Measurements from ENCODE around the gene GGT1. TPM values are rescaled to one million over a fixed set of nuclear protein-coding genes. Genes with fewer than 3 reads are reported as not detected.

Gene GGT1
- total and polyA plus RNA-seq, 4 donors, result 31.8 to 162 (median 52.9) TPM

- H3K4me3 ChIP-seq, result no peak overlapping the region
- no peak overlapping the region for H3K9ac ChIP-seq (ENCODE audit: insufficient read depth in 1 of 2, low read length in 2 of 2)
- WGBS, 2 donors, result 86 to 91% methylated on average over 5 of the region's 5 CpGs
- no peak for DNase-seq
- H3K9me3 ChIP-seq (ENCODE audit: control insufficient read depth in 4 of 4, insufficient read depth in 3 of 4, low read length in 3 of 4), result no peaks in the 10 kb centered on the region
- no peak overlapping the region for H3K27ac ChIP-seq (ENCODE audit: low read depth in 1 of 2, low read length in 1 of 2)
- H3K4me1 ChIP-seq (ENCODE audit: control insufficient read depth in 5 of 5, insufficient read depth in 5 of 5, low read length in 5 of 5), result peaks cover 0 to 19% (median 10%) of the 10 kb centered on the region in 5 donors
- TF ChIP-seq CTCF (IDR thresholded peaks at IDR 0.05; ENCODE audit: control extremely low read depth, extremely low read depth), result no peak
- no peak for ATAC-seq (ENCODE audit: insufficient read depth, low FRiP score)
- peaks cover 0 to 25% (median 13%) of the 10 kb centered on the region in 4 donors for H3K36me3 ChIP-seq (ENCODE audit: control insufficient read depth in 4 of 4, insufficient read depth in 4 of 4, low read length in 4 of 4)
- no peaks in the 10 kb centered on the region for H3K27me3 ChIP-seq (ENCODE audit: control insufficient read depth in 3 of 3, insufficient read depth in 3 of 3, low read length in 2 of 3)
Measured at GRCh38 chr22:24587251-24587650, 15.7 kb upstream of the GGT1 start.

GRCh38 chr22:24587948-24588347 is 15.0 kb upstream of the GGT1 start:
- Histone ChIP-seq H3K9me3 (ENCODE audit: control insufficient read depth in 4 of 4, insufficient read depth in 3 of 4, low read length in 3 of 4) (no peaks in the 10 kb centered on the region), H3K9ac (ENCODE audit: insufficient read depth in 1 of 2, low read length in 2 of 2) (no peak overlapping the region), H3K27ac (ENCODE audit: low read depth in 1 of 2, low read length in 1 of 2) (no peak overlapping the region), H3K27me3 (ENCODE audit: control insufficient read depth in 3 of 3, insufficient read depth in 3 of 3, low read length in 2 of 3) (no peaks in the 10 kb centered on the region), H3K4me3 (no peak overlapping the region), H3K4me1 (ENCODE audit: control insufficient read depth in 5 of 5, insufficient read depth in 5 of 5, low read length in 5 of 5) (peaks cover 0 to 21% (median 11%) of the 10 kb centered on the region in 5 donors), H3K36me3 (ENCODE audit: control insufficient read depth in 4 of 4, insufficient read depth in 4 of 4, low read length in 4 of 4) (peaks cover 0 to 25% (median 13%) of the 10 kb centered on the region in 4 donors)
- DNase-seq, result no peak
- no peak for ATAC-seq (ENCODE audit: insufficient read depth, low FRiP score)
- TF ChIP-seq CTCF (IDR thresholded peaks at IDR 0.05; ENCODE audit: control extremely low read depth, extremely low read depth), result no peak
- 82 to 90% methylated on average over 8 of the region's 8 CpGs for WGBS, 2 donors

- no peak overlapping the region for H3K4me3 ChIP-seq
- H3K27ac ChIP-seq (ENCODE audit: low read depth in 1 of 2, low read length in 1 of 2), result no peak overlapping the region
- TF ChIP-seq CTCF (IDR thresholded peaks at IDR 0.05; ENCODE audit: control extremely low read depth, extremely low read depth), result no peak
- DNase-seq, result peak in 2 of 3 donors; percentile 43 to 59
- no peak overlapping the region for H3K9ac ChIP-seq (ENCODE audit: insufficient read depth in 1 of 2, low read length in 2 of 2)
- no peaks in the 10 kb centered on the region for H3K27me3 ChIP-seq (ENCODE audit: control insufficient read depth in 3 of 3, insufficient read depth in 3 of 3, low read length in 2 of 3)
- peaks cover 0 to 20% (median 9%) of the 10 kb centered on the region in 5 donors for H3K4me1 ChIP-seq (ENCODE audit: control insufficient read depth in 5 of 5, insufficient read depth in 5 of 5, low read length in 5 of 5)
- H3K36me3 ChIP-seq (ENCODE audit: control insufficient read depth in 4 of 4, insufficient read depth in 4 of 4, low read length in 4 of 4), result peaks cover 0 to 25% (median 13%) of the 10 kb centered on the region in 4 donors
- no peaks in the 10 kb centered on the region for H3K9me3 ChIP-seq (ENCODE audit: control insufficient read depth in 4 of 4, insufficient read depth in 3 of 4, low read length in 3 of 4)
- WGBS, 2 donors, result 64 to 81% methylated on average over 6 to 13 of the region's 13 CpGs
- ATAC-seq (ENCODE audit: insufficient read depth, low FRiP score), result no peak
Measured at GRCh38 chr22:24588381-24588756, 14.6 kb upstream of the GGT1 start.
